HG03354 (cell line): ENCODE data around the gene DAAM1.

Experiments used
- ATAC-seq: cut with Tn5 transposase; IDR thresholded peaks from one replicate; pipeline ENCODE4 v1.9.1; 2021; ENCODE audit warnings: mild to moderate bottlenecking; ENCODE audit not compliant: unreplicated experiment, poor library complexity, severe bottlenecking

The DAAM1 gene

DNA sequence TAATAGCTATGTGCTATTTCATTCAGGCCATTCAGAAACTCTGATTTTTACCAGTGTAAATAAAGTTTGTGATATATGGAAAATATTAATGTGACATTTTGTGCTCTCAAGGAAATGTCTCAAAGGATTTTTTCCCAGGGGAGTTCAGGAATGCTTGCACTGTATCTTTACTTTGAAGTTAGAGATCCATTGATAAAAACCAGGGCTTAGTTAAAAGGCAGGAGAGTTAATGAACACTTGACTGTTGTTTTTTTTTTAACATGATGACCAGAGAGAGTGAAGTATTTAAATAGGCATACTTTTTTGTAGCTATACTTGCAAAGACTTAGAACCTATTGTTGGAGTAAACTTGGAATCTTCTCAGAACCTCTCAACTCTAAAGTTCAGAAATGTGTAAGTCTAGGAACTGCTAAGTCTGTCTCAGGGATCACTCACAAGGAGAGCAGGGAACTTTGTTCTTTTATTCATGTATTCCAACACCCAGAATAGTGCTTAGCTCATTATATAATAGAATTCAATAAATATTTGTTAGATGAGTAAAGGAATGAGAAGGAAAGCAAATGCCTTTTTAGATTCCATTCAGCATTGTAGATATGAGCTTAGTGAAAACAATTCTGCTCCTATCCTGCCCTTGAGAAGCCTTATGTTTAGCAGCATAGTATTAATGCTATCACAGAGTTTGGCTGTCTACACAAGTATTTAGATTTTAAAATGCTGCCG lies 117.5 kb downstream of the DAAM1 start:
- no peak for ATAC-seq

DNA sequence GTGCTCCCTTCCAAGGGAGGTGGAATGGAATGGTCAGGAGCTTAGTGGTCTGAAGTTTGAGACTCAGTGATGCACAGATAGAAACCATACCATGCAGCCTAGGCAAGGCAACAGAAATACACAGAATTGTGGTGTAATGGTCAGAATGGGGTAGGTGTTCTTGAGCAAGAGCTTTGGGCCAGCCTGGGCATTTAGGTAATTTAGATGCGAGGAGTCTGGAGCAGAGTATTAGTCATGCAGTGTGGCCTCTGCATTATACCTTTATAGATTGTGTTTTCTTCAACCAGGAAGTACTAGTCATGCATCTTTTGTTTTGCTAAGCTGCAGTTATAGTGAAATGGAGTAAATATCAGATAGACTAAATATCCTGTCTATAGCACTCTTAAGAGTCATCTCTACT lies 118.3 kb downstream of the DAAM1 start:
- no peak for ATAC-seq

DNA sequence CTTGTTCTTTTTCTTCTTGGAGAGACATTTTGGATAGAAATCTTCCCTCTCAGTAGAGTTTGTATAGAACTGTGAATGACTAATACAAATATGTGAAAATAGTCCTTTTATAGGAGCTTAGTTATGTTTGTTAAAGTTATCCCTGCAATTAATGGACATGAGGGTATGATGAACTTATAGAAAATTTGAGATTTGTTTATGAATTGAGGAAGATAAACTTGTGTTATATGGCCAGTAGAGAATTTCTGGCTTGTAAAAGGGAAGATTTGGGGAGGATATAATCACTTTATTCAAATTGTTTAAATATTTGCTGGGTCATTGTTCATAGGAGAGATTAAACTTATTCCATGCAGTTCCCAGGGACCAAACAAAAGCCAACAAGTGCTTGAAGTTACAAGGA lies 119.6 kb downstream of the DAAM1 start:
- no peak for ATAC-seq

DNA sequence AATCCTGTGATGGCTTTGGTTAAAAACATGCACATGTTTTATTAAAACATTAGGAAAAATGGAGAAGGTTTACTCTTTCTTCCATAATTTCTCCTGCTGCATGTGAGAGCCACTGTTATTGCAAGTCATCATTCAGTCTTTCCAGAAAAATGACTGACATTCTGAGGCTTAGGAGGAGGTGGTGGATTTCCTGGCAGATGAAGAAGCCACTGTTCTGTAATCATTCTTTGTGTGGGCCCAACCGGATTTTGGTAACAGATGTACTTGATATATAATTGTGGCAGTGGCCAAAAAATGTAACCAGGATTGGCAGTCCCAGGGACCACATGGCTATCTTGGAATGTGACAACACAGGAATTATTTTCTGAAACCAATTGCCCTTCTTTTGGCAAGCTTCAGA lies 120.2 kb downstream of the DAAM1 start:
- ATAC-seq, result no peak

DNA sequence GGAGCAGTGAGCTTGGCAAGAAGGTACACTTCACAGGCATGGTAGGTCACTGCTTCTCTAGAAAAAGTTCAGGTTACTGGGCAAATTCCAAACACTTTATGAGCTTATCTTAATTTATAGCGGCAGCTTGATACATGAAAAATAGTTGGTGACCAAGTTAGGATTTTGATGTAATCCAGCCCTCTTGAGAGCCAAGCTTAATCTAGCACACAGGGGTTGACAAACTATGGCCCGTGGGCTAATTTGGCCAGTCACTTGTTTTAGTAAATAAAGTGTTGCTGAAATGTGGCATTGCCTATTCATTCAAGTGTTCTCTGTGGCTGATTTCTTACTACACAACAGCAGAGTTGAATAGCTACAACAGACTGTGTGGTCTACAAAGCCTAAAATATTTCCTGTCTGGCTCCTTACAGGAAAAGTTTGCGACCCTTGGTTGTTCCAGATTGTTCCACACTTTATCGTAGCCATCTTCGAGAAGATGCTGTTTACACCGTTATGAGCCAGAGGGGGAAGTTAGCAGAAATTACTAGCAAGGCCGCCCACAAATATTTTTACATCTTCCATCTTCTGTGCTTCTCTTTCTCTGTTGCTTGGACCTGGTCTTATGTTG lies 120.9 kb downstream of the DAAM1 start:
- no peak for ATAC-seq

DNA sequence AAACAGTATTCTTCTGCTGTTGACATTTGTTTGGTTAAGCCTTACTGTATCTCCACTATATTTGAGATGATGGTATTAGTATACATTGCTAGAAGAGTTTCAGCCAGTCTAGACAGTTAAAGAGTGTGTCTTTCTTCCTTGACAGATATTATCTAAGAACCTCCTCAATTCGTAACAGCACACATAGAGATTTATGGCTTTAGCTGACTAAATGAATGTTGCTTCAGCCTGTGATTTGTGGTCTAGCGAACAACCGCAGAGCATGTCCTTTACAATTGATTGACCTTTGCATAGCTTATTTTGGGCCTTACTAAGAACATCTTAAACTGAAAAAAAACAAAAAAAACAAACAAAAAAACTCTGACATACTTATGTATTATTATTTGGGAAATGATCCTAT lies 122.2 kb downstream of the DAAM1 start:
- no peak for ATAC-seq

DNA sequence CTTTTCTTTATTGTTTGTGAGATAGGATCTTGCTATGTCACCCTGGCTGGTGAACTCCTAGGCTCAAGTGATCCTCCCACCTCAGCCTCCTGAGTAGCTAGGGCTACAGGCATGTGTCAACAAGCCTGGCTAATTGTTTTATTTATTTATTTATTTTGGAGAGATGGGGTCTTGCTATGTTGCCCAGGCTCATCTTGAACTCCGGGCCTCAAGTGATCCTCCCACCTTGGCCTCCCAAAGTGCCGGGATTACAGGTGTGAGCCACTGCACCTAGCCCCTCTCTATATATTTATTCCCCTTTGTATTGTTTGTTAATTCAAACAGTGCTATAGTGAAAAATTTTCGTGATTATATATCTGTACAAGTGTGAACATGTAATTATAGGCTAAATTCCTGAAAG lies 123.3 kb downstream of the DAAM1 start:
- ATAC-seq, result no peak

DNA sequence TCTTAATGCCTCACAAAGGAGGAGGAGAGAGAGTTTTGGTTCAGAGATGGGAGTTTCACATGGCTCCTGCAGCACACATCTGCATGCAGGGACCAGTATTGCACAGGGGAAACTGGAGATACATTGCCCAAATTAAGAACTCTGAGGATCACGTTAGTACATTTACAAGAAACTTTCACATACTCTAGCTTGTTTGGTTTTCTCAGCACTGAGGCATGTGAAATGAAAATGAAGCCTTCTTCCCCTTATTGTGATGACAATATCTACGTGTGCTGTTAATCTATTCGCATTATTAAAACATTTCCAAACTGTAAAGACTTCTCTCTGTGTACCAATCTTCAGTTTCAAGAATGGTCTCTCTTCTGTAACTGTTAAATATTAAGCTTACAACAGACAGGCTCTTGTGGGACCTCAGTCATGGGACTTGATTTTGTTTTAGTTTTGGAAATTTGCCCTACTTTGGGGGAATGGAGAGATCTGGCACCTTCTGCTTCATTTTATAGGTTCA lies 124.7 kb downstream of the DAAM1 start:
- peak; percentile 76 for ATAC-seq

DNA sequence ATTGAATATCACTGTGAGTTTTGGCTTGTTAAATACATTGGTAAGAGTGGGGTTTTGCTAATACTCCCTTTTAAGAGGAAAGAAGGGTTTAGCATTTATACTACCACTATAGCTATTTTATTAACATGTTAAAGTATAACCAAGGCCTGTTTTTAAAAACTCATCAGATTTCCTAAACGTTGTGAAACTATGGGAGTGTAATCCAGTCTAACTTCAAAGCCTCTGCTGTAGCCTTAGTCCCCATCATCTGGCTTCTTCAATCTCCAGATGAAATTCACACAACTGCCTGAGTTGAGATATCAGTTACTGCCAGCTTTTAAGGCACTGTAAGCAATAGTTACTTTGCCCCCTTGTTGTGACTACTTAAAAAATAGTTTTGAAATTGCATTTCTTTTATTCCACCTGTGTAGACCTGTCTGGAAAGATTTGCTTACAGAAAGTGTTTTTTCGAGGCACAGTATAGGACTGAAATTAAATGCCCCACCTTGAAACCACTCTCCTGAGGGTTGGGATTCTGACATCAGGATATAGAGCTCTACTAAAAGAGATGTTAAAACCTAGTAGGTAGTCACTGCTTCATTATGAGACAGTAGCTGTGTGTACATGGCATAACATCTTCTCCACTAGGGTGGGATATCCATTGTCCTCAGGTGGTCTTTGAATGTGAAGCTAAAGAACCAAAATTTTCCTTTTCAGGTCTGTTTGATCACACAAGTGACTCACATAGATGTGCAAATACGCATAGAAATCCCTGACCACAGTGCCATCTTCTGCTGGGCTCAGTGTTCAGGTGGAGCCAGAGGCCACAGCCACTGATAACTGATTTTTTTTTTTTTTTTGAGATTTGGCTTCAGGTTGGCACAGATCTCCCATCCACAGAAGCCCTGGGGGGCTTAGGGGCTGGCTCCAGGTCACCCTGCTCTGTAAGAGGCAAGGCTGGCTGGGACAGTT lies 125.5 kb downstream of the DAAM1 start:
- no peak for ATAC-seq

DNA sequence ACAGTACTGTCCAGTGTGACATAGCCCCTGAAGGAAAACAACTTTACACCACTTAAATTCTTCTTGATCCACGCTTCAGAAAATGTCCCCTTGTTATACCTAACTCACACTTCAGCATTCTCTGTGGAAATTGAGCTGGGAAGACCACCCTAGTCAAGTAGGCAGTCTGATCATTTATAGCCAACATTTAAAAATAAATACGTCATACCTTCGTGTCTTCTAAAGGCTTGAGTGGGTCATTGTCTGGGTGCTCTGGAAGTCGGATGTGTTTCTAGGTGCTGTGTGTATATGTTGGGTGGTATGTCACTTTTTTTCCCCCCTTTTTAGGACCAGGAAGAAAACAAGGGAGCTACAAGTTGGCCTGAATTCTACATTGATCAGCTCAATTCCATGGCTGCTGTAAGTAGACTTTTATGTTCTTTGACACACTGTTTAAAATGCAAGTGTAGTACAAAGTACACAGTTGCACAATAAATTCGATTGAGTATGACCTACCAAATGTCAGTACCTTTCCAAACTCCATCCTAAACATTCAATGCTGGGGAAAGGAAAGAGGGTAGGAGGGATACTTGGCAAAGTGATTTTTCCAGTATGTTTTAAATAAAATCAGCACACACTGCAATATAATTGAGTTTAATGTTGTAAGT lies 126.6 kb downstream of the DAAM1 start:
- ATAC-seq, result no peak

DNA sequence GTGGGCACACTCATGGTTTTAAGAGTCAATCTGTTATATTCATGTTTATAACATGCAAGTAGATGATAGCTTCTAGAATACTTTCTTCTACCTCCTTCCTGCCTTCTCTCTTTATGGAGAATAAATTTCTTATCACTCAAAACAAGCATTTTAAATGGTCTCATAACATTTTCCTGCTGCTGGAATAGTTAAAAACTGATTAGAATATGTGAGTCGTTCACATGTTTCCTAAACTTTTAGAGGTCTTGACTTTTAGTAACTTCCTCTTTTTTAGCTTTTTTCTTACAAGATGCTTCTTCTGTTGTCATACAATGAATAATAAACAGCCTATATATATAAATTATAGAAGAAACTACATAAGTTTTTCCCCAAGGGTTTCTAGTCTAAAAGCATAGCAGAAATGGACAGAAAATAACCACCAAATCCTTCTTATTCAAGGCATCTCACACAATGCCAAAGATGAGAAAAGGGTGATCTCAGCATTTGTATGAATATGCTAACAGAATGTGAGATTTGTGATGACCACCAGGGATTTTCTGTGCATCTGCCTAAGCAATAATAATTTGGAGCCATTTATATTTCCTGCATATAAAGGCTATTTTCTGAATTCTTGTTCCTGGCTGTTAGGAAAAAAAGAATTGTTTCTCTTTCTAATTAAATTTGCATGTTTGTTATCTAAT lies 127.8 kb downstream of the DAAM1 start:
- ATAC-seq, result no peak

DNA sequence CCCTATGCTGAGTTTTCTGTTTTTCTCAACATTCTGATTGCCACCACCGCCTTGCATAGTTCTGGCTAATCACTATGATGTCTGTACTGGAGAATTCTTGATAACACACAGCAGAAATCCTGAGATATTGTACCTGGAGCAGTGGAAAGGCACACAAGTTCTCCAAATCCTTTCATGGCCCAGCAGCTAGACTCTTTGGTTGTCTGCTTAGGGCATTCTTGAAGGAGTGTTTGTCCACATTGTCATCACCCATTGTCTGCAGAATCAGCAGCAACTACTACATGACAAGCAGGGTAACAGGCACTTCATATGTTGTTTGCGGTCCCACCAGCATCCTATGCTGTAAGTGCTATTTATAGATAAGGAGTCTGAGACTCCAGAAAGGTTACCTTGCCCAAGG lies 128.9 kb downstream of the DAAM1 start:
- ATAC-seq, result no peak

DNA sequence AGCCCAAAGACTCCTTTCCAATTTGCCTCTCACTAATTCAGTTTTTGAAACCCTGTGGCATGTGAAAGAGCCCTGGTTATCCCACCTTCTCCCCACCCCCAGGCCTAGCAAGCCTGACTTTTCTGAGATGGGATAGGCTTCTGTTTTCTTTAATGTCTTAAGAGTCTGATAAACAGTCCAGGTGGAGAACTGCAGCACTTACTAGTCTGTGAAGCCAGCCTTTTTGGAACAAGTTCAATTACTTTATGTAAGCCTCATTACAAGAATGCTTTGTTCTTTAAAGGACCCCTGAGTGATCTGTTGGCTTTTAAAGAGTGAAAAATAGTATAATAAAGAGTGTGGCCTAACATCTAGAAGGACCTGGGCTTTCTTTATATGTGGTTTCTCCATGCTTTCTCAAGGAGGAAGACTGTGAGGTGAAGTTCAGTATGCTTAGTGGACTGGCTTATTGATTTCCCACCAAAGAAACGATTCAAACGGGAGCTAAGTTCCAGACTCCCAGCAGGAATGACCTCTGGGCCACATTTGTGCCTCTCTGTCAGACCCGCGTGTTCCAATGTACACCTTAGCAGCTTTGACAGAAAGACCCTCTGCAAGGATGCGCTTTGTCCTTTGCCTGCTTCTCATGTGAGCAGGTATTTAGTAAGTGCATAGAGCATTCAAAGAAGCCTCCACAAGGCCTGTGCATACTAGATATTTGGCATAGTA lies 129.5 kb downstream of the DAAM1 start:
- no peak for ATAC-seq

DNA sequence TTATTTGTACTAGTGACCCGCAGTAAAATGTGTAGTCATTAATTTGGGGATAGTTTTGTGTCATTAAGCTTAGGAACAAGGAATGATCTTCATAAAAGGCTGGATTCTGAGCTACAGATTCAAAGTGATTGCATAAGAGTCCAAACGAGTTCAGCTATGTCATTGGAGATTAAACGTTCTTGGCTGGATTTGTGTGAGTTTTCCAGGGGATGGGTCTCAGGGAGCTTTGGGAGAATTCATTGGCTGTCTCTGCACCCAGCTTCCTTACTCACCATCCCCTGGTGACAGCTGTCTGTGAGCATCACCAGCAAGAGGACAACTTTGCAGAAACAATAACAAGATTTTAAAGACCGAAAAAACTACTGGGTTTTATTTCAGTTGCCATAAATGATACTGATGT lies 130.4 kb downstream of the DAAM1 start:
- ATAC-seq, result no peak

DNA sequence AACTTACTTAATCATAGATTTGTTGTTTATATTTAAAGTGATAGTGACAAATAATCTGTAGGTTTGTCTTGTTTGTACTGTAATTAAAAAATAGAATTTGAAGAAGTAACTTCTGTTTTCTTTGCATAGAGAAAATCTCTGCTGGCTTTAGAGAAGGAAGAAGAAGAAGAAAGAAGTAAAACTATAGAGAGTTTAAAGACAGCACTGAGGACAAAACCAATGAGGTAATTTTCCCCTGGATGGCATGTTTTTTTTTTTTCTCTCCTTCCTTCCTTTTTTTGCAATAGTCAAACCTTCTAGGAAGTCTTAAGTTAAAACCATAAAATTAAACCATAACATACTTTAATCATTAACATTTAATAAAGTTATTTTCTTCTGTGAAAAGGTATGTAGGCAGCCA lies 131.9 kb downstream of the DAAM1 start:
- ATAC-seq, result no peak

DNA sequence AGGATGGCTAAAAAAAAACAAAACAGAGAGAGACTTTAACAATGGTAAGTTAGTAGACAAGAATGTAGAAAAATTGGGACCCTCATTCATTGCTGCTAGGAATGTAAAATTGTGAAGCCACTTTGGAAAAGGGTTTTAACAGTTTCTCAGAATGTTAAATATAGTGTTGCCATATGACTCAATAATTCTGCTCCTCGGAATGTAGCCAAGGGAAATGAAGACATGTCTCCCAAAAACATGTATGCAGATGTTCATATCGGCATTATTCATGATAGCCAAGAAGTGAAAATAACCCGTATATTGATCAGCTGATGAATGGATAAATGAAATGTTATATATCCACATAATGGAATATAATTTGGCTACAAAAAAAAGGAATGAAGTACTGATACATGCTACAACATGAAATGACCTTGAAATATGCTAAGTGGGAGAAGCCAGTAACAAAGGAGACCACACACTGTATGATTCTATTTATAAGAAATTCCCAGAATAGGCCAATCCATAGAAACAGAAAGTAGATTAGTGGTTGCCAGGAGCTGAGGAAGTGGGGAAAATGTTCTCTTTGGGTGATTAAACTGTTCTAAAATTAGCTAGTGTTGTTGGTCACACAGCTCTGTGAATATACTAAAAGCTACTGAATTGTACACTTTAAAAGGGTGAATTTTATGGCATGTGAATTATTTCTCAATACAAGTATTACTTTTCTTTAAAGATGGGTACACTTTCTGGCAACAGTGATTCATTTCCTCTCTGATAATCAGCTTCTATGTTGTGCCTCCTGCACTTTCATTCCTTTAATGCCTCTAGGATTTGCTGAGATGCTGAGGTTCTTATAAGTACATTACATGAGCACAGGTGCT lies 132.5 kb downstream of the DAAM1 start:
- no peak for ATAC-seq

DNA sequence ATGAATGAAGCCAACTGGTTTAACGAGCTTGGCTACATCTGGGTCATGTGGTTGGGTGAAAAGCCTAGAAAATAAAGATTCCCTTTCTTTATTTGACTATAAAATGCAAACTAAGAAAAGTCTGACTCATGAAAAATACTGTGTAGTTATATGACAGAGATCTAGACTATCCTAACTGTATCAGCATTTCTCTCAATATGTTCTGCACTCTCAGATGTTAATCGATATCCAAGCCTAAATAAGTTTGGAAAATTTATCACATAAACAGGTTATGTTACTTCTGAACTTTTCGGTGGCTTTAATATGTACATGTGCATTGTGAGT lies 133.1 kb downstream of the DAAM1 start:
- no peak for ATAC-seq

DNA sequence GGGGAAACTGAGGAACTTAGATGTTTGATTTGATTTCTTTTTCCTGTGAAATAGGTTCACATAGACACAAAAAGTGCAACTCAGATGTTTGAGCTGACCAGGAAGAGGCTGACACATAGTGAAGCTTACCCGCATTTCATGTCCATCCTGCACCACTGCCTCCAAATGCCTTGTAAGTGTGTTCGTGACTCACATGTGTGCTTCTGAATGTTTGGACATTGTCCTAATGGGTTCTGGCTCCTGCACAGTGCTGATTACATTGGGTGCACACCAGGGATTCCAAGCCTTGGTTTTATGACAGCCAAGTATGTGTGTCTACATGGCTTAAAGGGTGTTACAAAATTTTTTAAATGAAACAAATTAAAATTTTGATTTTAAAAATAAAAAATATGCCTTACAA lies 137.4 kb downstream of the DAAM1 start:
- ATAC-seq, result no peak
